ENCODE measurements around the gene ADAMTS10.
"Not testable (repeated sequence)": the region's sequence is repeated elsewhere in the genome, so short reads cannot be mapped to it uniquely, and the experiment has no call there.

The ADAMTS10 gene

DNA sequence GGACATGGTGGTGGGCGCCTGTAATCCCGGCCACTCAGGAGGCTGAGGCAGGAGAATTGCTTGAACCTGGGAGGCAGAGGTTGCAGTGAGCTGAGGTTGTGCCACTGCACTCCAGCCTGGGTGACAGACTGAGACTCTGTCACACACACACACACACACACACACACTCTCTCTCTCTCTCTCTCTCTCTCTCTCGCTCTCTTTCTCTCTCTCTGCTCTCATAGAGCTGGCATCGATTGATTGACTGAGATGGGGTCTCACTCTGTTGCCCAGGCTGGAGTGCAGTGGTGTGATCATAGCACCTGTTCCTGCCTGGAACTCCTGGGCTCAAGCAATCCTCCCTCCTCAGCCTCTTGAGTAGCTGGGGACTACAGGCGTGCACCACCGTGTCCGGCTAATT is 56.8 kb downstream of the ADAMTS10 start:
- H3K27me3 ChIP-seq (ENCODE audit: control insufficient read depth, insufficient read depth, low read length); H3K9me3 ChIP-seq (ENCODE audit: control insufficient read depth, insufficient read depth, low read length); H3K4me3 ChIP-seq (ENCODE audit: low read depth, low read length); H3K4me1 ChIP-seq (ENCODE audit: control insufficient read depth, insufficient read depth, low read length); H3K9ac ChIP-seq (ENCODE audit: low read depth, low read length); H3K27ac ChIP-seq (ENCODE audit: low read depth, low read length); H3K36me3 ChIP-seq (ENCODE audit: control insufficient read depth, insufficient read depth, low read length): not testable (repeated sequence)

DNA sequence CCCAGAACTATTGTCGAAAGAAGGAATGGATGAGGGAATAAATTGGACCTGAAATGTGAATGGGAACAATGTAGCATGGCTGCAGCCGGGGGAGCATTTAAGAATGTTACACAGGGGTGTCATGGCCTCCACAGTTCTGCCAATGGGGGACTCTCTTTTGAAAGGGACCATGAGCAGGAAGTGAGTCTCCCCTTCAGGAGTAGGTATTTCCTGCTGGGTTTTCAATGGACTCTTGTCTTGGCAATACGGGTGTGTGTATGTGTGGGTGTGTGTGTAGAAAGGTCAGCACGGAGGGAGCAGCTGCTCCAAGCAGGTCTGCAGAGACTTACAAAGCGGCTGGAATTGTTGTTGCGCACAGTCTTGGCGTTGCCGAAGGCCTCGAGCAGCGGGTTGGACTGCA is 57.7 kb downstream of the ADAMTS10 start:
- Histone ChIP-seq H3K4me3 (ENCODE audit: low read depth, low read length) (no peak overlapping the region), H3K27me3 (ENCODE audit: control insufficient read depth, insufficient read depth, low read length) (no peaks in the 10 kb centered on the region), H3K36me3 (ENCODE audit: control insufficient read depth, insufficient read depth, low read length) (no peaks in the 10 kb centered on the region), H3K27ac (ENCODE audit: low read depth, low read length) (no peak overlapping the region), H3K9me3 (ENCODE audit: control insufficient read depth, insufficient read depth, low read length) (no peaks in the 10 kb centered on the region), H3K4me1 (ENCODE audit: control insufficient read depth, insufficient read depth, low read length) (no peaks in the 10 kb centered on the region), H3K9ac (ENCODE audit: low read depth, low read length) (no peak overlapping the region)

DNA sequence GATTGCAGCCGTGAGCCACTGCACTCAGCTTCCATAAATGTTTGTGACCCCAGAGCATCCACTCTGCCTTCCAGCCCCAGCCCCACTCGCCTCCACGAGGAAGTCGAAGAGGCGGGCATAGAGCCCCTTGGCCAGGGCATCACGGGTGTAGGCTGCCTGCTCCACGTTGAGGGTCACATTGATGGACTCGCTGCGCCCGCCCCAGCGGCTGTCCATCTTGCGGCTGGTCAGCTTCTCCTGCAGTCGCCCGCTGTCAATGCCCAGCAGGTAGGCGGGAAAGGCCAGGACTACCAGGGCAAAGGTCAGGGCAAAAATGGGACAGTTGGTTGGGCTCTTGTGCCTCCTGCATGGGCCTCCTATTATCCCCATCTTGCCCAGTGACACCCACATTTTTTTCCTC is 60.4 kb downstream of the ADAMTS10 start:
- Histone ChIP-seq H3K4me1 (ENCODE audit: control insufficient read depth, insufficient read depth, low read length) (no peaks in the 10 kb centered on the region), H3K27me3 (ENCODE audit: control insufficient read depth, insufficient read depth, low read length) (no peaks in the 10 kb centered on the region), H3K9me3 (ENCODE audit: control insufficient read depth, insufficient read depth, low read length) (no peaks in the 10 kb centered on the region), H3K36me3 (ENCODE audit: control insufficient read depth, insufficient read depth, low read length) (no peaks in the 10 kb centered on the region), H3K4me3 (ENCODE audit: low read depth, low read length) (no peak overlapping the region), H3K27ac (ENCODE audit: low read depth, low read length) (no peak overlapping the region), H3K9ac (ENCODE audit: low read depth, low read length) (no peak overlapping the region)

DNA sequence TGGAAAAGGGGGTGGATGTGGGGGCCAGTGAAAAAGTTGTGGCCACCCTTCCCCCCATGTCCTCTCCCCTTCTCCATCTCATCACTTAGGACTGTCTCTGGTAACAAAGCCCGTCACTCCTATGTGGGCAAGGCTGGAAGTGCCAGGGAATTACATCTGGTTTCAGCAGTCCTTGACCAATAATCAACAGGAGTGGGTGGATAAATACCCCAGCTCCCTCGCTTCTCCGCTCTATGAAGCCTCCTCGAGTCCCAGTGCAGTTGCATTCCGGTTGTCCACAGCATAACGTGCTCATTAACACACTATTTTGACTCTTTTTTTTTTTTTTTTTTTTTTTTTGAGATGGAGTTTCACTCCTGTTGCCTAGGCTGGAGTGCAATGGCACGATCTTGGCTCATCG is 64.8 kb downstream of the ADAMTS10 start:
- Histone ChIP-seq H3K27ac (ENCODE audit: low read depth, low read length) (no peak overlapping the region), H3K36me3 (ENCODE audit: control insufficient read depth, insufficient read depth, low read length) (no peaks in the 10 kb centered on the region), H3K9ac (ENCODE audit: low read depth, low read length) (no peak overlapping the region), H3K4me1 (ENCODE audit: control insufficient read depth, insufficient read depth, low read length) (no peaks in the 10 kb centered on the region), H3K4me3 (ENCODE audit: low read depth, low read length) (no peak overlapping the region), H3K9me3 (ENCODE audit: control insufficient read depth, insufficient read depth, low read length) (no peaks in the 10 kb centered on the region), H3K27me3 (ENCODE audit: control insufficient read depth, insufficient read depth, low read length) (no peaks in the 10 kb centered on the region)

DNA sequence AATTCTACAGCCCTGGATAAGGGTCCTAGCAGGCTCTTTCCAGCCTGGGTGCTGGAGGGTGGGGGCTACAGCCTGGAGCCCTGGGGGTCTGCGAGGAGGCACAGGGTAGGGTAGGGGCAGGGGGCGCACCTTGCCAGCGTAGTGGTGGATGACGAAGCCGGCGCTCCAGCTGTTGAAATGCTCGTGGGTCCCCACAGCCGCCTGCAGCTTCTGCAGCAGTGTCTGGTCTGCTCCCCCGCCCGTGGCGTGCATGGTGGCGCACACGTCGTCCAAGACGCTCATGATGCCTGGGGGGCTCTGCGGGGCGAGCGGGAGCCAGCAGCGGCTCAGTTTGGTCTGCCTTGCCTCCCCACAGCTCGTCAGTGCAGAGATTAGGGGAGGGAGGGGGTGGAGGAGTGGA is 66.3 kb downstream of the ADAMTS10 start:
- Histone ChIP-seq H3K9me3 (ENCODE audit: control insufficient read depth, insufficient read depth, low read length) (no peaks in the 10 kb centered on the region), H3K4me1 (ENCODE audit: control insufficient read depth, insufficient read depth, low read length) (no peaks in the 10 kb centered on the region), H3K36me3 (ENCODE audit: control insufficient read depth, insufficient read depth, low read length) (no peaks in the 10 kb centered on the region), H3K27ac (ENCODE audit: low read depth, low read length) (no peak overlapping the region), H3K9ac (ENCODE audit: low read depth, low read length) (no peak overlapping the region), H3K27me3 (ENCODE audit: control insufficient read depth, insufficient read depth, low read length) (no peaks in the 10 kb centered on the region), H3K4me3 (ENCODE audit: low read depth, low read length) (no peak overlapping the region)

DNA sequence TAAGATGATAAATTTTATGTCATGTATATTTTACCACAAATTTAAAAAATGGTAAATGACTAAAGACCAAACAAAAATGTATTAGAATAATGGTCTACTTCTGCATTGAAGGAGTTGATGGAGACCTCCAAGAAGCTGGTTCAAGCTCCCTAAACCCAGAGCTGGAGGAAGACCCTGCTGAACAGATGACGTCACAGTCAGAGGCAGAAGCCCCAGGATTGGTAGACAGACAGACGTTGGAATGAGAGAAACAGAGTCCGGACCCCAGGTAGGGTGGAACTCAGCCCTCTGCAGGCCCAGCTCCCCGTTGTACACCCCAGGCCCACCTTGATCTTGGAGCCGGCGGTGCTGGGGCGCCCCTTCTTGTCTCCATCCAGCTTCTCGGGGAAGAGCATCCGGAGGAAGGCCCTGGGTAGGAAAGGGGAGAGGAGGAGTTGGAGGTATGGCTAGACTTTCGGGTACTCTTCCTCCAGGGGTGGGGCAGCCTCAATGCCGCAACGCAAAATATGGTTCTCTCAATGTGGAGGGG is 70.8 kb downstream of the ADAMTS10 start:
- no peaks in the 10 kb centered on the region for H3K27me3 ChIP-seq (ENCODE audit: control insufficient read depth, insufficient read depth, low read length)
- H3K27ac ChIP-seq (ENCODE audit: low read depth, low read length): no peak overlapping the region
- no peaks in the 10 kb centered on the region for H3K36me3 ChIP-seq (ENCODE audit: control insufficient read depth, insufficient read depth, low read length)
- H3K4me3 ChIP-seq (ENCODE audit: low read depth, low read length): no peak overlapping the region
- H3K9me3 ChIP-seq (ENCODE audit: control insufficient read depth, insufficient read depth, low read length): no peaks in the 10 kb centered on the region
- no peaks in the 10 kb centered on the region for H3K4me1 ChIP-seq (ENCODE audit: control insufficient read depth, insufficient read depth, low read length)
- H3K9ac ChIP-seq (ENCODE audit: low read depth, low read length): no peak overlapping the region

DNA sequence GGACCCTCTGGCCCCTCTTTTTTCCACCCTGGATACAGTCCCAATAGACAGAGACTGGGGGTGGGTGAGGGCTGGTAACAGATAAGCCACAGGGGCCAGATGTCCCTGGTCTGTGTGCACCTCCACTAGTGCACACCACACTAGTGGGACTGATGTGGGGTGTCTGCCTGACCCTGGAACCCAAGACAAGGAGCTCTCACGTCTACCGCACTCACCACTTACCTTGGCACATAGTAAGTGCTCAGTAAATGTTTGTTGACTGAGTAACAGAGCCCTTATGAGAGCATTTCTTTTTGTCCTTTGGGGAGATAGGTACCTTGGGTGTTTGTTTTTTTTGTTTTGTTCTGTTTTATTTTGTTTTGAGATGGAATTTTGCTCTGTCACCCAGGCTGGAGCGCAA is 73.4 kb downstream of the ADAMTS10 start:
- Histone ChIP-seq H3K4me1 (ENCODE audit: control insufficient read depth, insufficient read depth, low read length) (no peaks in the 10 kb centered on the region), H3K36me3 (ENCODE audit: control insufficient read depth, insufficient read depth, low read length) (no peaks in the 10 kb centered on the region), H3K27me3 (ENCODE audit: control insufficient read depth, insufficient read depth, low read length) (no peaks in the 10 kb centered on the region)

DNA sequence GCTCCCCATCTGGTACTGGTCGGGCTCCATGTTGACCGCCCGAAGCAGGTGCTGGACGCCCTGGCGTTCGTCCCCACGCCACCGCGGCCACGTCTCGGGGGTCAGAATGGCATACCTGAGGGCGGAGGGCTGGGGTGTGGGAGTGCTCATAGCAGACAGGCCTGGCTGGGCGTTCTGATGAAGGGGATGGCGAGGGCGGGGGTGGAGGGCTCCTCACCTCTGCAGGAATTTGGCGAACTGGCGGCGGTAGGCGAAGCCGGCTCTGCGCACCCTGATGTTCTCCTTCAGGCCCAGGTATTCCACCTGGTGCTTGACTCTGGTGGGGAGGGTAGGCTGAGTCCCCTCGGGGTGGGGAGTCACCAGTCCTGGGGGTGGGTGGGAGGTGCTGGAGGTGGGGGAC is 74.2 kb downstream of the ADAMTS10 start:
- no peak overlapping the region for H3K9ac ChIP-seq (ENCODE audit: low read depth, low read length)
- no peaks in the 10 kb centered on the region for H3K27me3 ChIP-seq (ENCODE audit: control insufficient read depth, insufficient read depth, low read length)
- H3K9me3 ChIP-seq (ENCODE audit: control insufficient read depth, insufficient read depth, low read length): no peaks in the 10 kb centered on the region

More for the DNA sequence above, 73.4 kb downstream of the ADAMTS10 start:
- Histone ChIP-seq H3K9me3 (ENCODE audit: control insufficient read depth, insufficient read depth, low read length) (no peaks in the 10 kb centered on the region), H3K9ac (ENCODE audit: low read depth, low read length) (no peak overlapping the region), H3K27ac (ENCODE audit: low read depth, low read length) (no peak overlapping the region), H3K4me3 (ENCODE audit: low read depth, low read length) (no peak overlapping the region)

DNA sequence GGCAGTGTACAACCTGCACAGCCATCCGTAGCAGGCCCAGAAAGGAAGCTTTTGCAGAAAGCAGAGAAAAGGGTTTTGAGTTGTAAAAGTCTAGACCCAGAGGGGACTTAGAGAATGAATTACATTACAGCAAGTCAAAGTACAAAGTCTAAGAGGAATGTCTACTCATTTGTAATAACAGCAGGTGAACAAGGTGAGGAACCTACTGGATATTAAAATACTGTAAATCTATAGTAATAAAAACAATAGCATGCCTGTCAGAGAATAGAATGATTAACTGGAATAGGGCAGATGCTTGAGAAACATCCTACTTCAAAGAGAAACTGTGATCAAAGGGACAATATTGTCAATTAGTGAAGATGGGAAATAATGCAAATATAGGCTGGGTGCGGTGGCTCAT is 78.3 kb downstream of the ADAMTS10 start:
- H3K27ac ChIP-seq (ENCODE audit: low read depth, low read length): no peak overlapping the region
- H3K9ac ChIP-seq (ENCODE audit: low read depth, low read length): no peak overlapping the region
- no peaks in the 10 kb centered on the region for H3K4me1 ChIP-seq (ENCODE audit: control insufficient read depth, insufficient read depth, low read length)
- H3K4me3 ChIP-seq (ENCODE audit: low read depth, low read length): no peak overlapping the region
- no peaks in the 10 kb centered on the region for H3K9me3 ChIP-seq (ENCODE audit: control insufficient read depth, insufficient read depth, low read length)
- no peaks in the 10 kb centered on the region for H3K36me3 ChIP-seq (ENCODE audit: control insufficient read depth, insufficient read depth, low read length)
- no peaks in the 10 kb centered on the region for H3K27me3 ChIP-seq (ENCODE audit: control insufficient read depth, insufficient read depth, low read length)

More for the DNA sequence above, 74.2 kb downstream of the ADAMTS10 start:
- H3K4me1 ChIP-seq (ENCODE audit: control insufficient read depth, insufficient read depth, low read length): no peaks in the 10 kb centered on the region
- H3K4me3 ChIP-seq (ENCODE audit: low read depth, low read length): no peak overlapping the region
- H3K36me3 ChIP-seq (ENCODE audit: control insufficient read depth, insufficient read depth, low read length): no peaks in the 10 kb centered on the region
- no peak overlapping the region for H3K27ac ChIP-seq (ENCODE audit: low read depth, low read length)

DNA sequence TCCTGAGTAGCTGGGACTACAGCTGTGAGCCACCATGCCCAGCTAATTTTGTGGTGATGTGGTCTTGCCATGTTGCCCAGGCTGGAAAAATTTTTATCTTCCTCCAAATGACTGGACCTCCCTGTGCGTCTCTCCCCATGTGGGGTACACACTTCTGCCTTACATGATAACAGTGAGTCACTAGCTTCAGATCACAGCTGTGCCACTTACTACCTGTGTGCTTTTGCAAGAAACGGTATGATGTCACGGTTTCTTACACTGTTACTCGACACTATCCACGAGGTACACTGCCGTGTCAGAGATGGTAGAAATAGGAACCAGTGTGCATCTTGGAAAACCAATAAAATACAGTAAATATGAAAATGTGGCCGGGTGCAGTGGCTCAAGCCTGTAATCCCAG is 79.0 kb downstream of the ADAMTS10 start:
- H3K27me3 ChIP-seq (ENCODE audit: control insufficient read depth, insufficient read depth, low read length): no peaks in the 10 kb centered on the region
- H3K9ac ChIP-seq (ENCODE audit: low read depth, low read length): no peak overlapping the region
- H3K9me3 ChIP-seq (ENCODE audit: control insufficient read depth, insufficient read depth, low read length): no peaks in the 10 kb centered on the region
- H3K4me1 ChIP-seq (ENCODE audit: control insufficient read depth, insufficient read depth, low read length): no peaks in the 10 kb centered on the region
- H3K27ac ChIP-seq (ENCODE audit: low read depth, low read length): no peak overlapping the region
- H3K4me3 ChIP-seq (ENCODE audit: low read depth, low read length): no peak overlapping the region
- no peaks in the 10 kb centered on the region for H3K36me3 ChIP-seq (ENCODE audit: control insufficient read depth, insufficient read depth, low read length)
